Vagina (tissue), 2 donors: ENCODE measurements around the gene OR2B3. TPM values are rescaled to one million over a fixed set of nuclear protein-coding genes. Genes with fewer than 3 reads are reported as not detected.
"Not testable (repeated sequence)": the region's sequence is repeated elsewhere in the genome, so short reads cannot be mapped to it uniquely, and the experiment has no call there.

Experiments used
- DNase-seq, 2 donors: peaks; one replicate each; pipeline ENCODE4 v3.0.0-alpha.2; 2017; ENCODE audit errors: extremely low spot score in 2 of 2
- H3K27ac ChIP-seq: fragments of 200-600 bp; sonication (generic); one replicate; pipeline ENCODE4 v1.5.1; 2019
- H3K27me3 ChIP-seq: fragments of 200-600 bp; sonication (generic); one replicate; pipeline ENCODE4 v1.5.1; 2019
- H3K36me3 ChIP-seq, 2 donors: fragments of 200-600 bp; sonication (generic); one replicate each; pipeline ENCODE4 v1.5.1; 2017 to 2019
- H3K4me1 ChIP-seq: fragments of 200-600 bp; sonication (generic); one replicate; pipeline ENCODE4 v1.5.1; 2019
- H3K4me3 ChIP-seq, 2 donors: fragments of 200-600 bp; sonication (generic); 1 replicate in 1 of 2; 2 replicates in 1 of 2; pipeline ENCODE4 v1.5.1; 2016 to 2019
- H3K9me3 ChIP-seq: fragments of 200-600 bp; sonication (generic); one replicate; pipeline ENCODE4 v1.5.1; 2019
- POLR2A ChIP-seq, 2 donors: fragments of 450-650 bp; IDR thresholded peaks; one replicate each; pipeline ENCODE4 v1.6.1; 2017; ENCODE audit warnings: antibody characterized with exemption in 2 of 2, mild to moderate bottlenecking in 2 of 2, moderate library complexity in 2 of 2
- POLR2AphosphoS5 ChIP-seq, 2 donors: sonication (generic); formaldehyde crosslinking; IDR thresholded peaks; one replicate each; pipeline ENCODE4 v1.9.0; 2017; ENCODE audit warnings: antibody characterized with exemption in 2 of 2, mild to moderate bottlenecking in 2 of 2, low read depth in 1 of 2; ENCODE audit not compliant: insufficient read depth in 1 of 2
- intact Hi-C: fragments of 100-400 bp; cut with DNase I; formaldehyde crosslinking; loops from one replicate; pipeline ENCODE4 v1.15.1; 2023
- total RNA-seq: library from RNA; depleted of rRNA; stranded (reverse); fragments of >200 nt; gene quantifications from one replicate; pipeline ENCODE4 v1.2.3, GENCODE V29; 2016
- TF ChIP-seq, protein P1 (sequence below), 3 experiments: fragments of 450-650 bp in 2 of 3; fragments of 200-600 bp in 1 of 3; sonication (generic) in 1 of 3; IDR thresholded peaks; one replicate each; pipeline ENCODE4 v1.5.1; 2017 to 2019; ENCODE audit warnings: antibody characterized with exemption in 3 of 3, mild to moderate bottlenecking in 2 of 3, moderate library complexity in 2 of 3

Gene OR2B3, protein sequence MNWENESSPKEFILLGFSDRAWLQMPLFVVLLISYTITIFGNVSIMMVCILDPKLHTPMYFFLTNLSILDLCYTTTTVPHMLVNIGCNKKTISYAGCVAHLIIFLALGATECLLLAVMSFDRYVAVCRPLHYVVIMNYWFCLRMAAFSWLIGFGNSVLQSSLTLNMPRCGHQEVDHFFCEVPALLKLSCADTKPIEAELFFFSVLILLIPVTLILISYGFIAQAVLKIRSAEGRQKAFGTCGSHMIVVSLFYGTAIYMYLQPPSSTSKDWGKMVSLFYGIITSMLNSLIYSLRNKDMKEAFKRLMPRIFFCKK
- not detected for total RNA-seq

DNA sequence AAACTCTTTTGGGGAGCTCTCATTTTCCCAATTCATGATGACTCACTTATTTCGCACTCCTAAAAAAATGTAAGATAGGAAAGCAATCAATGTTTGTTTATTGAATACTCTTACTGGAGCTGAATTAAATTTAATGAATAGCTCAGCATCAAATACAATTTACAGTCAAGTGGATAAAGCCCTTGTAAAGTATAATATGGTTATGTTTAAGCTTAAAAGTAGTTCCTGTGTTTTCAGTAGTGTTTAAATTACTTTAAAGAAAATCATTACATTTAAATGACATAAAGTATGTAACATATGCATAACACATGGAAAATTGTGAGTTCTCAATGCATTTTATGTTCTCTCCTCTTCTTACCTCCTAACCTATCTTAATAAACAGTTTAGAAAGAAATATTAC, at the start of gene OR2B3:
Gene OR2B3 (minus strand): TSS at position 101 of the 400 bp plus-strand sequence. CDS start 65 bp downstream, at position 36.
- no peak for DNase-seq
- intact Hi-C loops, result no loop called here
- Histone ChIP-seq H3K27ac (no peak within 1 kb of the TSS), H3K27me3 (no peaks in the 10 kb centered on the region), H3K4me1 (no peaks in the 10 kb centered on the region), H3K4me3 (no peak within 1 kb of the TSS), H3K9me3 (no peaks in the 10 kb centered on the region), H3K36me3 (no peaks in the 10 kb centered on the region)
- no peak for TF ChIP-seq POLR2A (IDR thresholded peaks at IDR 0.05)
- TF ChIP-seq POLR2AphosphoS5 (IDR thresholded peaks at IDR 0.05; ENCODE audit: insufficient read depth in 1 of 2, low read depth in 1 of 2), result no peak
- TF ChIP-seq, protein P1, sequence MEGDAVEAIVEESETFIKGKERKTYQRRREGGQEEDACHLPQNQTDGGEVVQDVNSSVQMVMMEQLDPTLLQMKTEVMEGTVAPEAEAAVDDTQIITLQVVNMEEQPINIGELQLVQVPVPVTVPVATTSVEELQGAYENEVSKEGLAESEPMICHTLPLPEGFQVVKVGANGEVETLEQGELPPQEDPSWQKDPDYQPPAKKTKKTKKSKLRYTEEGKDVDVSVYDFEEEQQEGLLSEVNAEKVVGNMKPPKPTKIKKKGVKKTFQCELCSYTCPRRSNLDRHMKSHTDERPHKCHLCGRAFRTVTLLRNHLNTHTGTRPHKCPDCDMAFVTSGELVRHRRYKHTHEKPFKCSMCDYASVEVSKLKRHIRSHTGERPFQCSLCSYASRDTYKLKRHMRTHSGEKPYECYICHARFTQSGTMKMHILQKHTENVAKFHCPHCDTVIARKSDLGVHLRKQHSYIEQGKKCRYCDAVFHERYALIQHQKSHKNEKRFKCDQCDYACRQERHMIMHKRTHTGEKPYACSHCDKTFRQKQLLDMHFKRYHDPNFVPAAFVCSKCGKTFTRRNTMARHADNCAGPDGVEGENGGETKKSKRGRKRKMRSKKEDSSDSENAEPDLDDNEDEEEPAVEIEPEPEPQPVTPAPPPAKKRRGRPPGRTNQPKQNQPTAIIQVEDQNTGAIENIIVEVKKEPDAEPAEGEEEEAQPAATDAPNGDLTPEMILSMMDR (IDR thresholded peaks at IDR 0.05), result no peak

DNA sequence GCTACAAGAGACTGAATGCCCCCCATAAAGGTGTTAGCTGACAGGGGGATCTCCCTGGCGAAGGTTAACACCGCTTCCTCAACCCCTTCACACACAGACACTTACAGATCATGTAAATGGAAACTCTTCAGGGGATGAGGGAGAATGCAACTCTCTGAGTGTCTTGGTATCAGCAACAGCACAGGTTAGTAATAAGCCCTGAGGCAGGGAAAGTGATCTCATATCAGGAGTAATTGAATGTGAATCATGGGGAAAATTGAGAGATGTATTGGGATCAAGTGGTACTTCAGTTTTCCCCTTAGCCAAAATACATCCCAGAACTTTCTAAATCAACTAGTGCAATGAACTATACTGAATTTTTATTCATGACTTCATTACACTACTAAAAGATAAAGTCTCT, 44.6 kb upstream of the OR2B3 start:
- Histone ChIP-seq H3K9me3 (no peaks in the 10 kb centered on the region), H3K36me3 (no peaks in the 10 kb centered on the region), H3K4me3 (no peak overlapping the region), H3K27ac (no peak overlapping the region), H3K27me3 (no peaks in the 10 kb centered on the region), H3K4me1 (no peaks in the 10 kb centered on the region)
- intact Hi-C loops, result no loop called here
- TF ChIP-seq, protein P1 (IDR thresholded peaks at IDR 0.05), result no peak
- TF ChIP-seq POLR2A (IDR thresholded peaks at IDR 0.05) (no peak), POLR2AphosphoS5 (IDR thresholded peaks at IDR 0.05; ENCODE audit: insufficient read depth in 1 of 2, low read depth in 1 of 2) (no peak)
- no peak for DNase-seq

DNA sequence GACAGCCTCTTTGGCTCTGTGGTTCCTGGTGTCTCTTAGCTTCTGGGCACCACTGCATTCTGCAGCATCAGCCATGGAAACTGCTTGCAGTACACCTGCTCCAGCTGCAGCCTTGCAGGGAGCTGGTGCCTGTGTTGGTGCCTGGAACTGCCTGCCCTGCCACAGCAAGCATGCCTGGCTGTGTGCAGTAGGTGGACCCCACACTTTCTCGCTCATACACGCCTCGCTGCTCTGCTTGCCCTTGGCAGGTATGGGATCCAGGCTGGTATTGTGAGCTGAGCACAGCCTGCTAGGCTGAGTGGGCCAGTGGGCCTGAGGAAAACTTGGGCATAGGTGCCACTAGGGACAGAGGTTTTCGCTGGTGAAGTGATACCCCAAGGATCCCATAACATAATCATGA, 43.5 kb upstream of the OR2B3 start:
- TF ChIP-seq POLR2AphosphoS5 (IDR thresholded peaks at IDR 0.05; ENCODE audit: insufficient read depth in 1 of 2, low read depth in 1 of 2) (no peak), POLR2A (IDR thresholded peaks at IDR 0.05) (no peak)
- TF ChIP-seq, protein P1 (IDR thresholded peaks at IDR 0.05), result no peak
- no peaks in the 10 kb centered on the region for H3K4me1 ChIP-seq
- H3K27me3 ChIP-seq, result no peaks in the 10 kb centered on the region
- no peak overlapping the region for H3K4me3 ChIP-seq
- DNase-seq, result no peak
- no peaks in the 10 kb centered on the region for H3K9me3 ChIP-seq
- intact Hi-C loops, result no loop called here
- H3K36me3 ChIP-seq, result no peaks in the 10 kb centered on the region
- no peak overlapping the region for H3K27ac ChIP-seq

DNA sequence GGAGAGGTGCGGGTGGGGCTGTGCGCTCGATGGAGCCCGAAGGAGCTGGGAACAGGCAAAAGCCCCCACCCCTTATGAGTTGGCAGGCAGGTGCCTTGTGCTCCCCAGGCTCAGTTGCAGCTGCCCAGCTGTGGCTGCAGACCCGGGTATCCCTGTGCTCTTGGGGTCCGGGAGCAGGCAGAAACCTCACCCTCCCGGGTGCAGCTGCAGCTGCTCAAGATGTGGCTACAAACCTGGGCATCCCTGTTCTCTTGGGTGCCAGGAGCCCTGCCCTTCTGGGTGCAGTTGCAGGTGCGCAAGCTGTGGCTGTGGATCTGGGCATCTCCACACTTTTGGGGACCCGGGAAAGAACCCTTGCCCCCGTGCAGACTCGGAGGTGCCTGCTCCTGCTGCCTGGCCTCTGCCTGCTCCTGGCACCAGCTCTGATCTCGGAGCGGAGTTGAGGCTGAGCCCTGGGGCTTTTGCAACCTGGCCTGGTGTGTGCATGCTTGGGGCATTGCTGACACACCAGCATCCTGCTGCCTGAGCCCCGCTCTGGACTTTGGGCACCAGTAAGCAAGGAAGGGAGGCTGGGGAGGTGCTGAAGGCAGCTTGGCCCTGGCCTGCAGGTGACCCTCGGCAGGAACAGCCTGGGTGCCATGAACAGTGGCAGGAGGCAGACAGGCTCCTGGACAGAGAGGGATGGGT, 42.4 kb upstream of the OR2B3 start:
- intact Hi-C loops, result no loop called here
- H3K4me1 ChIP-seq, result no peaks in the 10 kb centered on the region
- TF ChIP-seq, protein P1 (IDR thresholded peaks at IDR 0.05), result no peak
- no peak for TF ChIP-seq POLR2A (IDR thresholded peaks at IDR 0.05)
- TF ChIP-seq POLR2AphosphoS5 (IDR thresholded peaks at IDR 0.05; ENCODE audit: insufficient read depth in 1 of 2, low read depth in 1 of 2), result no peak
- no peak overlapping the region for H3K27ac ChIP-seq
- no peaks in the 10 kb centered on the region for H3K9me3 ChIP-seq
- H3K27me3 ChIP-seq, result no peaks in the 10 kb centered on the region
- no peak overlapping the region for H3K4me3 ChIP-seq
- no peak for DNase-seq
- no peaks in the 10 kb centered on the region for H3K36me3 ChIP-seq

DNA sequence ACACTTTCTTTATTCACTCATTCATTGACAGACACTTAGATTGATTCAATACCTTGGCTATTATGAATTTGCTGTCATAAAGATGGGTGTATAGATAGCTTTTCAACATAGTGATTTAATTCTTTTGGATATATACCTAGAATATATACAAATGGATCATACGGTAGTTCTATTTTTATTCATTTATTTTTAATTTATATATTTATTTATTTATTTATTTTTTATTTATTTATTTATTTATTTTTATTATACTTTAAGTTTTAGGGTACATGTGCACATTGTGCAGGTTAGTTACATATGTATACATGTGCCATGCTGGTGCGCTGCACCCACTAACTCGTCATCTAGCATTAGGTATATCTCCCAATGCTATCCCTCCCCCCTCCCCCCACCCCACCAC, 27.9 kb upstream of the OR2B3 start:
- H3K9me3 ChIP-seq, H3K27me3 ChIP-seq, intact Hi-C loops: not testable (repeated sequence)

More for the DNA sequence above, 27.9 kb upstream of the OR2B3 start:
- not testable (repeated sequence) for H3K4me3 ChIP-seq, H3K4me1 ChIP-seq, H3K36me3 ChIP-seq, H3K27ac ChIP-seq, DNase-seq
